HepG2 (cell line): ENCODE data around the gene CBX2. TPM values are rescaled to one million over a fixed set of nuclear protein-coding genes. Genes with fewer than 3 reads are reported as not detected.

Source experiments
- AKAP8 ChIP-seq: sonication (generic); formaldehyde crosslinking; IDR thresholded peaks from 2 replicates; pipeline ENCODE4 v1.5.1; 2020; ENCODE audit warnings: mild to moderate bottlenecking, missing genetic modification reagents
- GTF3A ChIP-seq: sonication (generic); formaldehyde crosslinking; conservative IDR thresholded peaks from 2 replicates; pipeline ENCODE4 v1.4.0; 2020; ENCODE audit warnings: mild to moderate bottlenecking, missing genetic modification reagents
- HDAC6 ChIP-seq: fragments of 200-600 bp; sonication (generic); IDR thresholded peaks from 2 replicates; pipeline ENCODE4 v1.7.0; 2017; ENCODE audit warnings: mild to moderate bottlenecking, antibody characterized with exemption, low read length, low read depth
- HOMEZ ChIP-seq: IDR thresholded peaks from 2 replicates; pipeline ENCODE4 v1.6.1; 2016; ENCODE audit warnings: low read depth
- KLF16 ChIP-seq, 2 experiments: sonication (generic) in 1 of 2; formaldehyde crosslinking in 1 of 2; IDR thresholded peaks; 2 replicates each; pipeline versions ENCODE4 v1.6.1 to v1.8.0; 2016 to 2023; ENCODE audit warnings: missing genetic modification reagents in 2 of 2, missing compliant biosample characterization in 1 of 2
- MEIS1 ChIP-seq: sonication (generic); formaldehyde crosslinking; IDR thresholded peaks from 2 replicates; pipeline ENCODE4 v1.9.0; 2021; ENCODE audit warnings: mild to moderate bottlenecking, missing genetic modification reagents, moderate library complexity, borderline replicate concordance
- RFX3 ChIP-seq: IDR thresholded peaks from 2 replicates; pipeline ENCODE4 v1.6.1; 2016; ENCODE audit warnings: missing biosample characterization, missing genetic modification reagents
- SNAPC2 ChIP-seq: sonication (generic); formaldehyde crosslinking; IDR thresholded peaks from 2 replicates; pipeline ENCODE4 v1.8.1; 2022; ENCODE audit warnings: mild to moderate bottlenecking, missing genetic modification reagents
- YEATS2 ChIP-seq: sonication (generic); formaldehyde crosslinking; IDR thresholded peaks from 2 replicates; pipeline ENCODE4 v1.4.0; 2020; ENCODE audit warnings: missing genetic modification reagents, borderline replicate concordance
- YEATS4 ChIP-seq: sonication (generic); formaldehyde crosslinking; IDR thresholded peaks from 2 replicates; pipeline ENCODE4 v1.4.0; 2020; ENCODE audit warnings: missing genetic modification reagents, borderline replicate concordance
- ZBTB4 ChIP-seq: sonication (generic); formaldehyde crosslinking; IDR thresholded peaks from 2 replicates; pipeline ENCODE4 v1.4.0; 2020; ENCODE audit warnings: missing genetic modification reagents, mild to moderate bottlenecking, borderline replicate concordance
- ZC3H13 ChIP-seq: sonication (generic); formaldehyde crosslinking; IDR thresholded peaks from 2 replicates; pipeline ENCODE4 v1.8.1; 2023; ENCODE audit warnings: mild to moderate bottlenecking, missing genetic modification reagents, moderate library complexity
- ZC3H4 ChIP-seq: sonication (generic); formaldehyde crosslinking; IDR thresholded peaks from 2 replicates; pipeline ENCODE4 v1.4.0; 2020; ENCODE audit warnings: missing genetic modification reagents, borderline replicate concordance
- ZFP62 ChIP-seq: sonication (generic); formaldehyde crosslinking; IDR thresholded peaks from 2 replicates; pipeline ENCODE4 v1.4.0; 2020; ENCODE audit warnings: missing genetic modification reagents
- ZNF17 ChIP-seq: sonication (generic); formaldehyde crosslinking; IDR thresholded peaks from 2 replicates; pipeline ENCODE4 v1.5.0; 2020; ENCODE audit warnings: mild to moderate bottlenecking, missing genetic modification reagents
- ZNF18 ChIP-seq: sonication (generic); formaldehyde crosslinking; IDR thresholded peaks from 2 replicates; pipeline ENCODE4 v1.8.0; 2022; ENCODE audit warnings: mild to moderate bottlenecking, missing genetic modification reagents; ENCODE audit not compliant: insufficient replicate concordance
- ZNF256 ChIP-seq: sonication (generic); formaldehyde crosslinking; conservative IDR thresholded peaks from 2 replicates; pipeline ENCODE4 v1.4.0; 2020; ENCODE audit warnings: missing genetic modification reagents
- ZNF296 ChIP-seq: sonication (generic); formaldehyde crosslinking; conservative IDR thresholded peaks from 2 replicates; pipeline ENCODE4 v1.5.0; 2020; ENCODE audit warnings: mild to moderate bottlenecking, missing genetic modification reagents
- ZNF576 ChIP-seq: sonication (generic); formaldehyde crosslinking; IDR thresholded peaks from 2 replicates; pipeline ENCODE4 v1.4.0; 2020; ENCODE audit warnings: mild to moderate bottlenecking, missing genetic modification reagents
- ZNF597 ChIP-seq: sonication (generic); formaldehyde crosslinking; IDR thresholded peaks from 2 replicates; pipeline ENCODE4 v1.5.0; 2020; ENCODE audit warnings: missing genetic modification reagents
- ZNF614 ChIP-seq: IDR thresholded peaks from 2 replicates; pipeline ENCODE4 v1.6.1; 2018; ENCODE audit warnings: missing biosample characterization, missing genetic modification reagents, inconsistent platforms, borderline replicate concordance
- ZNF678 ChIP-seq: sonication (generic); formaldehyde crosslinking; IDR thresholded peaks from 2 replicates; pipeline ENCODE4 v1.4.0; 2020; ENCODE audit warnings: mild to moderate bottlenecking, missing genetic modification reagents
- polyA plus RNA-seq, 8 experiments: library from polyadenylated mRNA; depleted of rRNA in 3 of 8; stranded (reverse) in 7 of 8; unstranded in 1 of 8; fragments of >200 nt; fragmentation: Illumina TruSeq in 4 of 8; extraction: Trizol in 4 of 8; gene quantifications; 2 replicates each; pipeline versions ENCODE4 v1.2.1 to v1.2.3, GENCODE V29; 2011 to 2016; ENCODE audit warnings: low read depth in 4 of 8, missing spikeins in 1 of 8, mixed read lengths in 1 of 8; ENCODE audit not compliant: insufficient read depth in 1 of 8
- total RNA-seq, 5 experiments: library from RNA; depleted of rRNA; stranded (reverse); fragments of >200 nt; fragmentation: Illumina TruSeq; extraction: Trizol; gene quantifications; 2 replicates each; pipeline ENCODE4 v1.2.3, GENCODE V29; 2016; ENCODE audit warnings: low read depth in 1 of 5

Gene CBX2
- total and polyA plus RNA-seq, 2 of the 13 experiments (the other 11 are each of a cell fraction or from before 2014, with no cell fraction given): 14.5 to 31.1 TPM

- TF ChIP-seq ZNF18 (CRISPR knock-in tag) (no peak), ZFP62 (no peak), MEIS1 (no peak; the same call in 1 of the 2 replicates), YEATS4 (CRISPR knock-in tag) (peak; percentile 85), ZNF597 (CRISPR knock-in tag) (no peak), HOMEZ (CRISPR knock-in tag) (peak; percentile 46; the same call in 1 of the 2 replicates), YEATS2 (CRISPR knock-in tag) (peak; percentile 57; the same call in 1 of the 2 replicates), ZNF17 (no peak), HDAC6 (no peak), ZNF614 (CRISPR knock-in tag) (peak; percentile 34; the same call in 1 of the 2 replicates), ZC3H4 (CRISPR knock-in tag) (no peak), KLF16 (CRISPR knock-in tag; IDR thresholded peaks at IDR 0.05) (peak in 1 of 2 experiments; percentile 88; a peak in 1 of 4 replicates), ZNF296 (no peak), RFX3 (peak; percentile 85), SNAPC2 (CRISPR knock-in tag) (peak; percentile 11; the same call in 1 of the 2 replicates), ZBTB4 (CRISPR knock-in tag) (no peak), GTF3A (no peak), ZNF256 (CRISPR knock-in tag) (peak; percentile 29; the same call in 1 of the 2 replicates), ZC3H13 (CRISPR knock-in tag) (no peak), AKAP8 (CRISPR knock-in tag) (peak; percentile 79; the same call in 1 of the 2 replicates), ZNF576 (CRISPR knock-in tag) (no peak), ZNF678 (no peak)
Measured at GRCh38 chr17:79796763-79797491, 19.0 kb downstream of the CBX2 start, which contains the start of gene CBX8 (continued).
